HCT116 (cell line): ENCODE data around the gene ESYT3. TPM values are rescaled to one million over a fixed set of nuclear protein-coding genes. Genes with fewer than 3 reads are reported as not detected.

Experiments
- ATAC-seq: fragments of 200-7000 bp; cut with Tn5 transposase; 2 replicates; pipeline ENCODE4 v1.9.1; 2020; ENCODE audit warnings: mild to moderate bottlenecking, moderate library complexity
- BruUV-seq: library from RNA; stranded (reverse); fragments of 400-500 nt; replicated peaks from 2 replicates; lab custom pipeline; 2021; lab: Mats Ljungman, UMichigan
- CTCF ChIA-PET: fragments of 300-600 bp; sonication (Branson Sonifier 250); formaldehyde crosslinking; loops from one replicate; lab custom pipeline; 2021; ENCODE audit warnings: antibody characterized with exemption; lab: Charles Lee
- POLR2A ChIA-PET: fragments of 300-600, 350-600 bp; sonication (Branson Sonifier 250); formaldehyde crosslinking; loops from one replicate; lab custom pipeline; 2021; ENCODE audit warnings: antibody characterized with exemption; lab: Charles Lee
- RAD21 ChIA-PET, 2 experiments: fragments of 300-600 bp; sonication (Branson Sonifier 250); formaldehyde crosslinking; loops; one replicate each; lab custom pipeline; 2023; ENCODE audit warnings: low total read pairs in 2 of 2; ENCODE audit not compliant: uncharacterized antibody in 2 of 2, unreplicated experiment in 2 of 2, low non-redundant PET in 1 of 2; lab: Charles Lee
- DNase-seq: peaks from one replicate; pipeline ENCODE4 v3.0.0-alpha.2; 2010; ENCODE audit warnings: low read depth, low spot score
- H2AFZ ChIP-seq: fragments of 200-600 bp; shearing (Covaris generic), sonication (generic); 2 replicates; pipeline ENCODE4 v1.6.1; 2017; ENCODE audit warnings: low read depth, mixed run types, mixed read lengths, antibody characterized with exemption, low read length; ENCODE audit not compliant: poor library complexity, severe bottlenecking
- H3K27ac ChIP-seq: 2 replicates; pipeline ENCODE4 v1.5.1; 2012; ENCODE audit warnings: low read depth, low read length
- H3K27me3 ChIP-seq: fragments of 200-600 bp; sonication (generic); 2 replicates; pipeline ENCODE4 v1.6.1; 2016; ENCODE audit warnings: mixed run types, low read length, mixed read lengths; ENCODE audit not compliant: insufficient read depth
- H3K36me3 ChIP-seq, 2 experiments: fragments of 200-500 bp in 1 of 2; fragments of 200-600 bp in 1 of 2; sonication (Bioruptor generic) in 1 of 2; sonication (generic) in 1 of 2; 2 replicates each; pipeline versions ENCODE4 v1.5.1 to v1.6.1; 2014 to 2016; ENCODE audit warnings: low read length in 2 of 2, inconsistent platforms in 1 of 2, mixed read lengths in 1 of 2, mixed run types in 1 of 2; ENCODE audit not compliant: insufficient read depth in 2 of 2, control insufficient read depth in 1 of 2
- H3K4me1 ChIP-seq, 2 experiments: fragments of 200-600 bp in 1 of 2; sonication (generic) in 1 of 2; 2 replicates each; pipeline versions ENCODE4 v1.5.1 to v1.6.1; 2012 to 2017; ENCODE audit warnings: low read length in 2 of 2, inconsistent platforms in 1 of 2, mild to moderate bottlenecking in 1 of 2, mixed read lengths in 1 of 2, mixed run types in 1 of 2, moderate library complexity in 1 of 2; ENCODE audit not compliant: insufficient read depth in 2 of 2, control insufficient read depth in 1 of 2
- H3K4me2 ChIP-seq: fragments of 200-600 bp; sonication (generic); 2 replicates; pipeline ENCODE4 v1.6.1; 2017; ENCODE audit warnings: mixed run types, low read length, mixed read lengths
- H3K4me3 ChIP-seq, 2 experiments: fragments of 200-600 bp in 1 of 2; sonication (generic) in 1 of 2; replicated peaks in 1 of 2; 2 replicates each; pipeline ENCODE4 v1.5.1; 2011 to 2016; ENCODE audit warnings: low read length in 2 of 2, control low read depth in 1 of 2, low read depth in 1 of 2, mild to moderate bottlenecking in 1 of 2, mixed read lengths in 1 of 2, mixed run types in 1 of 2
- H3K79me2 ChIP-seq: fragments of 200-600 bp; sonication (generic); 2 replicates; pipeline ENCODE4 v1.6.1; 2017; ENCODE audit warnings: mild to moderate bottlenecking, mixed run types, low read length, moderate library complexity, mixed read lengths; ENCODE audit not compliant: insufficient read depth
- H3K9ac ChIP-seq: fragments of 200-600 bp; sonication (generic); 2 replicates; pipeline ENCODE4 v1.6.1; 2016; ENCODE audit warnings: low read length, mixed read lengths
- H3K9me2 ChIP-seq: fragments of 200-600 bp; sonication (generic), shearing (Covaris generic); 2 replicates; pipeline ENCODE4 v1.6.1; 2017; ENCODE audit warnings: mixed run types, mild to moderate bottlenecking, moderate library complexity; ENCODE audit not compliant: insufficient read depth
- H3K9me3 ChIP-seq, 2 experiments: fragments of 200-500 bp in 1 of 2; fragments of 200-600 bp in 1 of 2; sonication (Bioruptor generic) in 1 of 2; sonication (generic) in 1 of 2; 2 replicates each; pipeline ENCODE4 v1.6.1; 2014 to 2017; ENCODE audit warnings: low read length in 2 of 2, mixed read lengths in 2 of 2, inconsistent platforms in 1 of 2, low read depth in 1 of 2, mild to moderate bottlenecking in 1 of 2, mixed run types in 1 of 2, moderate library complexity in 1 of 2; ENCODE audit not compliant: control insufficient read depth in 1 of 2, insufficient read depth in 1 of 2
- H4K20me1 ChIP-seq: fragments of 200-600 bp; sonication (generic), shearing (Covaris generic); 2 replicates; pipeline ENCODE4 v1.6.1; 2017; ENCODE audit warnings: mixed run types, mild to moderate bottlenecking, moderate library complexity; ENCODE audit not compliant: insufficient read depth
- ATF3 ChIP-seq: IDR thresholded peaks from 2 replicates; pipeline ENCODE4 v1.6.1; 2012
- CBX3 ChIP-seq: IDR thresholded peaks from 2 replicates; pipeline ENCODE4 v1.6.1; 2012; ENCODE audit warnings: low read depth
- CEBPB ChIP-seq: IDR thresholded peaks from 2 replicates; pipeline ENCODE4 v1.6.1; 2012; ENCODE audit warnings: low read depth
- CTCF ChIP-seq, 3 experiments: fragments of 200-600 bp in 1 of 3; sonication (generic) in 1 of 3; IDR thresholded peaks in 2 of 3; conservative IDR thresholded peaks in 1 of 3; 2 replicates each; pipeline ENCODE4 v1.5.1; 2012 to 2017; ENCODE audit warnings: low read depth in 2 of 3, low read length in 2 of 3, antibody characterized with exemption in 1 of 3, borderline replicate concordance in 1 of 3, control low read depth in 1 of 3, mild to moderate bottlenecking in 1 of 3, mixed read lengths in 1 of 3, mixed run types in 1 of 3, moderate library complexity in 1 of 3; ENCODE audit not compliant: insufficient read depth in 1 of 3
- ELF1 ChIP-seq: IDR thresholded peaks from 2 replicates; pipeline ENCODE4 v1.6.1; 2012; ENCODE audit warnings: low read depth, borderline replicate concordance
- EZH2 ChIP-seq: fragments of 200-600 bp; sonication (generic); IDR thresholded peaks from 2 replicates; pipeline ENCODE4 v1.6.1; 2017; ENCODE audit warnings: antibody characterized with exemption, mixed run types
- FOSL1 ChIP-seq: IDR thresholded peaks from 2 replicates; pipeline ENCODE4 v1.6.1; 2012; ENCODE audit warnings: low read depth
- JUND ChIP-seq: IDR thresholded peaks from 2 replicates; pipeline ENCODE4 v1.6.1; 2012
- MAX ChIP-seq: IDR thresholded peaks from 2 replicates; pipeline ENCODE4 v1.6.1; 2012
- POLR2A ChIP-seq: IDR thresholded peaks from 2 replicates; pipeline ENCODE4 v1.7.0; 2011; ENCODE audit warnings: borderline replicate concordance; ENCODE audit not compliant: insufficient read depth, insufficient read length; ENCODE audit errors: extremely low read depth
- RAD21 ChIP-seq: IDR thresholded peaks from 2 replicates; pipeline ENCODE4 v1.6.1; 2012; ENCODE audit warnings: low read depth, mild to moderate bottlenecking
- REST ChIP-seq: IDR thresholded peaks from 2 replicates; pipeline ENCODE4 v1.6.1; 2012; ENCODE audit warnings: low read depth
- SIN3A ChIP-seq: IDR thresholded peaks from 2 replicates; pipeline ENCODE4 v1.6.1; 2012; ENCODE audit warnings: low read depth
- SP1 ChIP-seq: IDR thresholded peaks from 2 replicates; pipeline ENCODE4 v1.6.1; 2012; ENCODE audit warnings: low read depth
- SRF ChIP-seq: IDR thresholded peaks from 2 replicates; pipeline ENCODE4 v1.6.1; 2012; ENCODE audit warnings: low read depth
- YY1 ChIP-seq: IDR thresholded peaks from 2 replicates; pipeline ENCODE4 v1.6.1; 2011; ENCODE audit warnings: low read length, low read depth, moderate library complexity, mild to moderate bottlenecking; ENCODE audit not compliant: insufficient replicate concordance; ENCODE audit errors: extremely low read depth
- ZFX ChIP-seq: fragments of 450-650 bp; IDR thresholded peaks from 2 replicates; pipeline ENCODE4 v1.6.1; 2017
- intact Hi-C: fragments of 100-400 bp; cut with micrococcal nuclease; formaldehyde crosslinking; loops from 2 replicates; pipeline ENCODE4 v1.10.0; 2022
- total RNA-seq: library from RNA; stranded (reverse); gene quantifications from one replicate; pipeline ENCODE4 v1.2.1, GENCODE V29; 2021; ENCODE audit not compliant: unreplicated experiment

ESYT3 gene
- total RNA-seq, 1 experiment from 2014 or later: 0.05 TPM

GRCh38 chr3:138497021-138497420 is 62.6 kb downstream of the ESYT3 start:
- DNase-seq (no peak), ATAC-seq (no peak)
- H3K9ac ChIP-seq: no peak overlapping the region
- peaks cover 0 to 6% of the 10 kb centered on the region in 2 experiments; a peak in 2 of 4 replicates for H3K36me3 ChIP-seq
- POLR2A ChIA-PET: no interaction called here
- no peaks in the 10 kb centered on the region for H3K79me2 ChIP-seq
- no peaks in the 10 kb centered on the region for H3K9me3 ChIP-seq
- no peak overlapping the region for H2AFZ ChIP-seq
- CTCF ChIA-PET: no interaction called here
- H3K4me2 ChIP-seq: no peak overlapping the region
- intact Hi-C loops: no loop called here
- H3K27me3 ChIP-seq: no peaks in the 10 kb centered on the region
- H4K20me1 ChIP-seq: no peaks in the 10 kb centered on the region; the same call in 1 of the 2 replicates
- TF ChIP-seq YY1 (no peak), ZFX (no peak), FOSL1 (no peak), CEBPB (no peak), JUND (no peak), CBX3 (no peak), CTCF (IDR thresholded peaks at IDR 0.05 in 2 of 3, conservative IDR thresholded peaks at IDR 0.05 in 1 of 3; ENCODE audit: borderline replicate concordance in 1 of 3, insufficient read depth in 1 of 3, low read depth in 2 of 3, low read length in 2 of 3) (no peak), EZH2 (no peak)
- no peak overlapping the region for H3K4me3 ChIP-seq
- no TSS peak for BruUV-seq
- RAD21 ChIA-PET: no interaction called here
- H3K9me2 ChIP-seq: no peaks in the 10 kb centered on the region
- H3K27ac ChIP-seq: no peak overlapping the region
- no peaks in the 10 kb centered on the region for H3K4me1 ChIP-seq

- ChIA-PET CTCF (no interaction called here), RAD21 (no interaction called here), POLR2A (no interaction called here)
- H3K4me3 ChIP-seq: no peak overlapping the region
- H3K9me3 ChIP-seq: no peaks in the 10 kb centered on the region
- no peaks in the 10 kb centered on the region for H3K79me2 ChIP-seq
- no peak for ATAC-seq
- no peaks in the 10 kb centered on the region for H3K9me2 ChIP-seq
- H2AFZ ChIP-seq: no peak overlapping the region
- no peaks in the 10 kb centered on the region; the same call in 1 of the 2 replicates for H4K20me1 ChIP-seq
- intact Hi-C loops: no loop called here
- H3K27ac ChIP-seq: no peak overlapping the region
- BruUV-seq: no TSS peak
- H3K36me3 ChIP-seq: peaks cover 0 to 6% of the 10 kb centered on the region in 2 experiments; a peak in 2 of 4 replicates
- H3K9ac ChIP-seq: no peak overlapping the region
- no peak overlapping the region for H3K4me2 ChIP-seq
- H3K4me1 ChIP-seq: no peaks in the 10 kb centered on the region
- no peak for DNase-seq
- H3K27me3 ChIP-seq: no peaks in the 10 kb centered on the region
- TF ChIP-seq ATF3: no peak
- no peak for TF ChIP-seq FOSL1
- TF ChIP-seq RAD21: no peak
- no peak for TF ChIP-seq EZH2
- no peak for TF ChIP-seq SRF
- TF ChIP-seq SIN3A: no peak
- no peak for TF ChIP-seq ZFX
- no peak for TF ChIP-seq POLR2A
- TF ChIP-seq ELF1: no peak
- TF ChIP-seq MAX: no peak
- no peak for TF ChIP-seq JUND
- no peak for TF ChIP-seq SP1
- TF ChIP-seq REST: no peak
These were observed 63.4 kb downstream of the ESYT3 start for GRCh38 chr3:138497851-138498250.
